ENCODE measurements around the gene TEKTIP1. TPM values are rescaled to one million over a fixed set of nuclear protein-coding genes. Genes with fewer than 3 reads are reported as not detected.

Gene TEKTIP1
- total and polyA plus RNA-seq, 7 donors = 0.44 to 1.0 TPM; not detected in 5

DNA sequence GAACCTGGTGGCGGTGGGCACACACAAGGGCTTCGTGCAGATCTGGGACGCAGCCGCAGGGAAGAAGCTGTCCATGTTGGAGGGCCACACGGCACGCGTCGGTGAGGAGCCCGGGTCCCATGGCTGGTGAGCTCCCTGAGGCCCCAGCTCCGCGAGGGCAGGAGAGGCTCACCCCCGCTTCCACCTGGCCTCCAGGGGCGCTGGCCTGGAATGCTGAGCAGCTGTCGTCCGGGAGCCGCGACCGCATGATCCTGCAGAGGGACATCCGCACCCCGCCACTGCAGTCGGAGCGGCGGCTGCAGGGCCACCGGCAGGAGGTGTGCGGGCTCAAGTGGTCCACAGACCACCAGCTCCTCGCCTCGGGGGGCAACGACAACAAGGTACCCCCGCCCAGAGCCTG lies 7.3 kb upstream of the TEKTIP1 start:
- WGBS, 3 donors = 90 to 92% (median 91%) methylated on average over 26 to 29 of the region's 29 CpGs
- Histone ChIP-seq H3K4me1 (no peaks in the 10 kb centered on the region), H3K27me3 (ENCODE audit: insufficient read depth in 3 of 3, low read length in 2 of 3) (no peaks in the 10 kb centered on the region), H3K4me3 (no peak overlapping the region), H3K36me3 (ENCODE audit: insufficient read depth in 1 of 2, low read depth in 1 of 2) (peaks cover 3 to 73% of the 10 kb centered on the region in 2 donors), H3K27ac (no peak overlapping the region), H3K9me3 (no peaks in the 10 kb centered on the region)
- intact Hi-C loops (cut with DNase I) = no loop called here
- TF ChIP-seq, protein P1, sequence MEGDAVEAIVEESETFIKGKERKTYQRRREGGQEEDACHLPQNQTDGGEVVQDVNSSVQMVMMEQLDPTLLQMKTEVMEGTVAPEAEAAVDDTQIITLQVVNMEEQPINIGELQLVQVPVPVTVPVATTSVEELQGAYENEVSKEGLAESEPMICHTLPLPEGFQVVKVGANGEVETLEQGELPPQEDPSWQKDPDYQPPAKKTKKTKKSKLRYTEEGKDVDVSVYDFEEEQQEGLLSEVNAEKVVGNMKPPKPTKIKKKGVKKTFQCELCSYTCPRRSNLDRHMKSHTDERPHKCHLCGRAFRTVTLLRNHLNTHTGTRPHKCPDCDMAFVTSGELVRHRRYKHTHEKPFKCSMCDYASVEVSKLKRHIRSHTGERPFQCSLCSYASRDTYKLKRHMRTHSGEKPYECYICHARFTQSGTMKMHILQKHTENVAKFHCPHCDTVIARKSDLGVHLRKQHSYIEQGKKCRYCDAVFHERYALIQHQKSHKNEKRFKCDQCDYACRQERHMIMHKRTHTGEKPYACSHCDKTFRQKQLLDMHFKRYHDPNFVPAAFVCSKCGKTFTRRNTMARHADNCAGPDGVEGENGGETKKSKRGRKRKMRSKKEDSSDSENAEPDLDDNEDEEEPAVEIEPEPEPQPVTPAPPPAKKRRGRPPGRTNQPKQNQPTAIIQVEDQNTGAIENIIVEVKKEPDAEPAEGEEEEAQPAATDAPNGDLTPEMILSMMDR (IDR thresholded peaks at IDR 0.05) = no peak
- DNase-seq = no peak
- ATAC-seq = no peak

DNA sequence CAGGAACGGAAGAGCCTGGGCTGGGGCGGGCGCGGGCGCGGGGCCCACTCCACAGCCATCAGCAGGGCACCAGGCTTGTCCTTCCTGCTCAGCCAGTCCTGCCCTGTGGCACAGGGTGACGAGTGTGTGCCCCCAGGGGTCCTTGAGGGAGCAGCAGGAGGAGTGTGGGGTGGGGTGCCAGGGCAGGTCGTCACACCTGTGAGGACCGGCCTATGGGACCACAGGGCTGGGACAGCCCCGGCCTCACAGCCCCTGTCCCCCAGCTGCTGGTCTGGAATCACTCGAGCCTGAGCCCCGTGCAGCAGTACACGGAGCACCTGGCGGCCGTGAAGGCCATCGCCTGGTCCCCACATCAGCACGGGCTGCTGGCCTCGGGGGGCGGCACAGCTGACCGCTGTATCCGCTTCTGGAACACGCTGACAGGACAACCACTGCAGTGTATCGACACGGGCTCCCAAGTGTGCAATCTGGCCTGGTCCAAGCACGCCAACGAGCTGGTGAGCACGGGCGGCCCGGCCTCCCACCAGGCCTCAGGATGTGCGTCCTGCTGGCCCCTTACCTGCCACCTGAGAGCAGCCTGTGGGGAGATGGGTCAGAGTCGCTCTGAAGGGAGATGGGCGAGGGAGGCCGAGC lies 6.7 kb upstream of the TEKTIP1 start:
- H3K4me3 ChIP-seq = no peak overlapping the region
- no peaks in the 10 kb centered on the region for H3K4me1 ChIP-seq
- H3K9me3 ChIP-seq = no peaks in the 10 kb centered on the region
- peaks cover 3 to 68% of the 10 kb centered on the region in 2 donors for H3K36me3 ChIP-seq (ENCODE audit: insufficient read depth in 1 of 2, low read depth in 1 of 2)
- TF ChIP-seq, protein P1 (IDR thresholded peaks at IDR 0.05) = no peak
- ATAC-seq (no peak), DNase-seq (no peak)
- H3K27ac ChIP-seq = no peak overlapping the region
- intact Hi-C loops (cut with DNase I) = no loop called here
- no peaks in the 10 kb centered on the region for H3K27me3 ChIP-seq (ENCODE audit: insufficient read depth in 3 of 3, low read length in 2 of 3)
- 93 to 97% (median 93%) methylated on average over 31 to 33 of the region's 33 CpGs for WGBS, 3 donors

DNA sequence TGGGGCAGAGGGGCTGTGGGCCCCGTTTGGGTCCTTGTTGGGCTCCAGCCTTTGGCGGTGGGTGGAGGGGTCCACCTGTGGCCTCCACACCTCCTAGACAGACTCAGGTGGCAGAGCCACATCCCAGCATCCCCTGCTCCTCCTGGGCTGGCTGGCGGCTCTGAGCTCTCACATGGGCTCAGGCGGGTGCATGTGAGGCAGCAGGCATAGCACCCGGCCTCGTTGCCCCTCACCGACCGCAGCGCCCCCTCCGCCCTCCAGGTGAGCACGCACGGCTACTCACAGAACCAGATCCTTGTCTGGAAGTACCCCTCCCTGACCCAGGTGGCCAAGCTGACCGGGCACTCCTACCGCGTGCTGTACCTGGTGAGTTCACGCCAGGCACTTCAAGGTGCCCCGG lies 5.9 kb upstream of the TEKTIP1 start:
- Histone ChIP-seq H3K36me3 (ENCODE audit: insufficient read depth in 1 of 2, low read depth in 1 of 2) (peaks cover 3 to 63% of the 10 kb centered on the region in 2 donors), H3K27me3 (ENCODE audit: insufficient read depth in 3 of 3, low read length in 2 of 3) (no peaks in the 10 kb centered on the region), H3K9me3 (no peaks in the 10 kb centered on the region), H3K4me1 (no peaks in the 10 kb centered on the region), H3K4me3 (no peak overlapping the region), H3K27ac (no peak overlapping the region)
- intact Hi-C loops (cut with DNase I) = no loop called here
- TF ChIP-seq, protein P1 (IDR thresholded peaks at IDR 0.05) = no peak
- WGBS, 3 donors = 88 to 94% (median 90%) methylated on average over 17 of the region's 17 CpGs
- ATAC-seq (no peak), DNase-seq (no peak)

DNA sequence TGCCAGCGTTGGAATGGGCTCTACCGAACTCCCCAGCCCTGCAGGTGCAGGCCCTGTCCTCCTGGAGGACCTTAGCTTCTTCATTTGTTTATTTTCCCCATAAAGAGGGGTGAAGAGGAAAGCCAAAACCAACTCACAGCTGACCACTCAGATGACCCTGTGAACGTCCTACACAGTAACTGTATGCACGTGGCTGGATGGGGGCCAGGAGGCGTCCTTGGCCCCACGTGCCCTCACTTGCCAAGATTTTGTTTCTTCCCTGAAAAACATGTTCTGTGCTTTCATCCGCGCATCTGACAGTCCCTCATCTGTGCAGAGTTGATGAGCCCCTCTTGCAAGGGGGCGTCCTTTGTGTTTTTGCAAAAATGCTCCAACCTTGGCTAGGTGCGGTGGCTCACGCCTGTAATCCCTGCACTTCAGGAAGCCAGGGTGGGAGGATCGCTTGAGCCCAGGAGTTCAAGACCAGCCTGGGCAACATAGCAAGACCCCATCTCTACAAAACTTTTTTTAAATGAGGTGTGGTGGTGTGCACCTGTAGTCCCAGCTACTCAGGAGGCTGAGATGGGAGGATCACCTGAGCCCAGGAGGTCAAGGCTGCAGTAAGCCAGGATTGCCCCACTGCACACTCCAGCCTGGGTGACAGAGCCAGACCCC lies 5.3 kb upstream of the TEKTIP1 start:
- WGBS, 3 donors = 74 to 79% (median 76%) methylated on average over 12 of the region's 12 CpGs
- Histone ChIP-seq H3K4me1 (no peaks in the 10 kb centered on the region), H3K9me3 (no peaks in the 10 kb centered on the region), H3K4me3 (no peak overlapping the region), H3K27ac (no peak overlapping the region), H3K27me3 (ENCODE audit: insufficient read depth in 3 of 3, low read length in 2 of 3) (no peaks in the 10 kb centered on the region), H3K36me3 (ENCODE audit: insufficient read depth in 1 of 2, low read depth in 1 of 2) (peaks cover 3 to 64% of the 10 kb centered on the region in 2 donors)
- TF ChIP-seq, protein P1 (IDR thresholded peaks at IDR 0.05) = no peak
- intact Hi-C loops (cut with DNase I) = no loop called here
- ATAC-seq (no peak), DNase-seq (no peak)

Data from psoas muscle (tissue), 8 donors.